ENCODE data around the gene DKK3.

DKK3 gene

GRCh38 chr11:11940551-11940950 is 67.9 kb downstream of the DKK3 start:
- TF ChIP-seq CTCF (IDR thresholded peaks at IDR 0.05; ENCODE audit: unreplicated experiment in 3 of 3), result no peak
- no peak overlapping the region for H3K27ac Mint-ChIP-seq
- H3K9me3 Mint-ChIP-seq, result no peaks in the 10 kb centered on the region
- H3K27me3 Mint-ChIP-seq (ENCODE audit: low read depth), result no peaks in the 10 kb centered on the region
- no peak overlapping the region for H3K4me3 Mint-ChIP-seq
- peaks cover 69% of the 10 kb centered on the region for H3K36me3 Mint-ChIP-seq (ENCODE audit: low read depth)
- no peaks in the 10 kb centered on the region for H3K4me1 Mint-ChIP-seq

- H3K4me3 Mint-ChIP-seq, result no peak overlapping the region
- H3K9me3 Mint-ChIP-seq, result no peaks in the 10 kb centered on the region
- no peak overlapping the region for H3K27ac Mint-ChIP-seq
- TF ChIP-seq CTCF (IDR thresholded peaks at IDR 0.05; ENCODE audit: unreplicated experiment in 3 of 3), result no peak
- no peaks in the 10 kb centered on the region for H3K27me3 Mint-ChIP-seq (ENCODE audit: low read depth)
- no peaks in the 10 kb centered on the region for H3K4me1 Mint-ChIP-seq
- H3K36me3 Mint-ChIP-seq (ENCODE audit: low read depth), result peaks cover 76% of the 10 kb centered on the region
These were observed 70.5 kb downstream of the DKK3 start for GRCh38 chr11:11937957-11938356.

GRCh38 chr11:11937433-11937832 is 71.0 kb downstream of the DKK3 start:
- no peak overlapping the region for H3K4me3 Mint-ChIP-seq
- H3K27ac Mint-ChIP-seq, result no peak overlapping the region
- H3K4me1 Mint-ChIP-seq, result no peaks in the 10 kb centered on the region
- H3K9me3 Mint-ChIP-seq, result no peaks in the 10 kb centered on the region
- TF ChIP-seq CTCF (IDR thresholded peaks at IDR 0.05; ENCODE audit: unreplicated experiment in 3 of 3), result no peak
- peaks cover 76% of the 10 kb centered on the region for H3K36me3 Mint-ChIP-seq (ENCODE audit: low read depth)
- no peaks in the 10 kb centered on the region for H3K27me3 Mint-ChIP-seq (ENCODE audit: low read depth)

GRCh38 chr11:11935536-11935935 is 72.9 kb downstream of the DKK3 start:
- Mint-ChIP-seq H3K27me3 (ENCODE audit: low read depth) (no peaks in the 10 kb centered on the region), H3K4me1 (no peaks in the 10 kb centered on the region), H3K36me3 (ENCODE audit: low read depth) (peaks cover 87% of the 10 kb centered on the region), H3K27ac (no peak overlapping the region), H3K4me3 (no peak overlapping the region), H3K9me3 (no peaks in the 10 kb centered on the region)
- TF ChIP-seq CTCF (IDR thresholded peaks at IDR 0.05; ENCODE audit: unreplicated experiment in 3 of 3), result no peak

GRCh38 chr11:11931461-11932055 is 76.9 kb downstream of the DKK3 start:
- peaks cover 85% of the 10 kb centered on the region for H3K36me3 Mint-ChIP-seq (ENCODE audit: low read depth)
- H3K4me1 Mint-ChIP-seq, result no peaks in the 10 kb centered on the region
- H3K9me3 Mint-ChIP-seq, result peaks cover 6% of the 10 kb centered on the region
- no peak overlapping the region for H3K27ac Mint-ChIP-seq
- TF ChIP-seq CTCF (IDR thresholded peaks at IDR 0.05; ENCODE audit: unreplicated experiment in 3 of 3), result peak; percentile 46 to 60 (median 50)
- no peaks in the 10 kb centered on the region for H3K27me3 Mint-ChIP-seq (ENCODE audit: low read depth)
- no peak overlapping the region for H3K4me3 Mint-ChIP-seq

- peaks cover 15% of the 10 kb centered on the region for H3K9me3 Mint-ChIP-seq
- no peak for TF ChIP-seq CTCF (IDR thresholded peaks at IDR 0.05; ENCODE audit: unreplicated experiment in 3 of 3)
- no peaks in the 10 kb centered on the region for H3K27me3 Mint-ChIP-seq (ENCODE audit: low read depth)
- peak overlapping the region in 1 of 3 experiments; percentile 14 for H3K27ac Mint-ChIP-seq
- no peak overlapping the region for H3K4me3 Mint-ChIP-seq
- H3K36me3 Mint-ChIP-seq (ENCODE audit: low read depth), result peaks cover 88% of the 10 kb centered on the region
- no peaks in the 10 kb centered on the region for H3K4me1 Mint-ChIP-seq
These were observed 78.5 kb downstream of the DKK3 start for GRCh38 chr11:11929920-11930319.

Measured in nephron (organoid).